SU-DHL-6 (cell line): Measurements from ENCODE around the gene FAM210A.

Experiments used
- H2AFZ ChIP-seq: fragments of 200-600 bp; sonication (generic); 2 replicates; pipeline ENCODE4 v1.6.1; 2014; ENCODE audit warnings: low read depth, mild to moderate bottlenecking, moderate library complexity, mixed read lengths, antibody characterized with exemption, low read length; ENCODE audit not compliant: severe bottlenecking
- H3F3A ChIP-seq: fragments of 200-600 bp; shearing (Covaris generic); 2 replicates; pipeline ENCODE4 v1.6.0; 2016; ENCODE audit warnings: antibody characterized with exemption, mild to moderate bottlenecking; ENCODE audit not compliant: insufficient read depth
- H3K27ac ChIP-seq: fragments of 200-600 bp; sonication (generic); 2 replicates; pipeline ENCODE4 v1.5.1; 2016; ENCODE audit warnings: low read depth, mild to moderate bottlenecking, low read length, moderate library complexity, mixed read lengths
- H3K27me3 ChIP-seq: fragments of 200-600 bp; sonication (generic), shearing (Covaris generic); 2 replicates; pipeline ENCODE4 v1.6.0; 2014; ENCODE audit warnings: mild to moderate bottlenecking, low read length
- H3K36me3 ChIP-seq: fragments of 200-600 bp; sonication (generic); 2 replicates; pipeline ENCODE4 v1.6.1; 2014; ENCODE audit warnings: mild to moderate bottlenecking, low read length, mixed read lengths
- H3K4me2 ChIP-seq: fragments of 300-600, 200-600 bp; shearing (Covaris generic), sonication (generic); 2 replicates; pipeline ENCODE4 v1.6.0; 2014; ENCODE audit warnings: low read length, low read depth, mild to moderate bottlenecking; ENCODE audit not compliant: poor library complexity, severe bottlenecking
- H3K4me3 ChIP-seq: fragments of 200-600 bp; sonication (generic); 2 replicates; pipeline ENCODE4 v1.5.1; 2014; ENCODE audit warnings: antibody characterized with exemption, low read length, mild to moderate bottlenecking, mixed read lengths; ENCODE audit not compliant: insufficient read depth, poor library complexity, severe bottlenecking
- H3K79me2 ChIP-seq: fragments of 200-600 bp; sonication (generic); 2 replicates; pipeline ENCODE4 v1.6.1; 2014; ENCODE audit warnings: mild to moderate bottlenecking, low read length, moderate library complexity; ENCODE audit not compliant: insufficient read depth
- H3K9ac ChIP-seq: fragments of 200-600 bp; sonication (generic); 2 replicates; pipeline ENCODE4 v1.7.0; 2014; ENCODE audit warnings: mild to moderate bottlenecking, low read length
- H3K9me2 ChIP-seq: fragments of 200-600 bp; sonication (generic); replicated peaks from 2 replicates; pipeline ENCODE4 v1.6.1; 2014; ENCODE audit warnings: low read length; ENCODE audit not compliant: insufficient read depth
- H3K9me3 ChIP-seq: fragments of 200-600 bp; sonication (generic); 2 replicates; pipeline ENCODE4 v1.6.1; 2014; ENCODE audit warnings: low read length, mixed read lengths; ENCODE audit not compliant: insufficient read depth
- H4K20me1 ChIP-seq: fragments of 200-600 bp; sonication (generic); 2 replicates; pipeline ENCODE4 v1.6.1; 2014; ENCODE audit warnings: low read depth, mild to moderate bottlenecking, antibody characterized with exemption, low read length, moderate library complexity, mixed read lengths
- EZH2phosphoT487 ChIP-seq: fragments of 200-600 bp; sonication (generic), shearing (Covaris generic); conservative IDR thresholded peaks from 2 replicates; pipeline ENCODE4 v1.6.1; 2018; ENCODE audit warnings: mild to moderate bottlenecking, antibody characterized with exemption, low read length, moderate library complexity, mixed read lengths
- TF ChIP-seq, protein P1 (sequence below): fragments of 200-600 bp; sonication (generic); IDR thresholded peaks from one replicate; pipeline ENCODE4 v1.5.1; 2017; ENCODE audit warnings: antibody characterized with exemption, mild to moderate bottlenecking, low read length, moderate library complexity; ENCODE audit not compliant: insufficient read depth, poor library complexity, severe bottlenecking

FAM210A gene

DNA sequence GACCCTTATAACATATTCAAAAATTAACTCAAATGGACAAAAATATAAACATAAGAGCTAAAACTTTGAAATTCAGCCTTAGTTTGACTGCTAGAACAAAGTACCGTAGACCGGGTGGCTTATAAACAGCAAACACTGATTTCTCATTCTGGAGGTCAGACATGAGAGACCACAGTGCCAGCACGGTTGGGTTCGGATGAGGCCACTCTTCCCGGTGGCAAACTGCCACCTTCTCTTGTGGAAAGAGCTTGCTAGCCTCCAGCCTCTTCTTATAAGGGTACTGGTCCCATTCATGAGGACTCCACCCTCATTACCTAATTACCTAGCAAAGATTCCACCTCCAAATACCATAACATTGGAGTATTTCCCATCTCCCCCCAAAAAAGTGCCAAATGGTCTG lies 91.3 kb downstream of the FAM210A start:
- Histone ChIP-seq H3K36me3 (no peaks in the 10 kb centered on the region), H2AFZ (no peak overlapping the region), H3K79me2 (no peaks in the 10 kb centered on the region), H3K9ac (no peak overlapping the region), H3K9me2 (no peaks in the 10 kb centered on the region), H3K27me3 (no peaks in the 10 kb centered on the region), H3K27ac (no peak overlapping the region), H3F3A (no peaks in the 10 kb centered on the region), H3K4me3 (no peak overlapping the region), H4K20me1 (no peaks in the 10 kb centered on the region), H3K4me2 (no peak overlapping the region), H3K9me3 (peaks cover 13% of the 10 kb centered on the region; the same call in 1 of the 2 replicates)
- TF ChIP-seq, protein P1, sequence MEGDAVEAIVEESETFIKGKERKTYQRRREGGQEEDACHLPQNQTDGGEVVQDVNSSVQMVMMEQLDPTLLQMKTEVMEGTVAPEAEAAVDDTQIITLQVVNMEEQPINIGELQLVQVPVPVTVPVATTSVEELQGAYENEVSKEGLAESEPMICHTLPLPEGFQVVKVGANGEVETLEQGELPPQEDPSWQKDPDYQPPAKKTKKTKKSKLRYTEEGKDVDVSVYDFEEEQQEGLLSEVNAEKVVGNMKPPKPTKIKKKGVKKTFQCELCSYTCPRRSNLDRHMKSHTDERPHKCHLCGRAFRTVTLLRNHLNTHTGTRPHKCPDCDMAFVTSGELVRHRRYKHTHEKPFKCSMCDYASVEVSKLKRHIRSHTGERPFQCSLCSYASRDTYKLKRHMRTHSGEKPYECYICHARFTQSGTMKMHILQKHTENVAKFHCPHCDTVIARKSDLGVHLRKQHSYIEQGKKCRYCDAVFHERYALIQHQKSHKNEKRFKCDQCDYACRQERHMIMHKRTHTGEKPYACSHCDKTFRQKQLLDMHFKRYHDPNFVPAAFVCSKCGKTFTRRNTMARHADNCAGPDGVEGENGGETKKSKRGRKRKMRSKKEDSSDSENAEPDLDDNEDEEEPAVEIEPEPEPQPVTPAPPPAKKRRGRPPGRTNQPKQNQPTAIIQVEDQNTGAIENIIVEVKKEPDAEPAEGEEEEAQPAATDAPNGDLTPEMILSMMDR = no peak
- no peak for TF ChIP-seq EZH2phosphoT487

DNA sequence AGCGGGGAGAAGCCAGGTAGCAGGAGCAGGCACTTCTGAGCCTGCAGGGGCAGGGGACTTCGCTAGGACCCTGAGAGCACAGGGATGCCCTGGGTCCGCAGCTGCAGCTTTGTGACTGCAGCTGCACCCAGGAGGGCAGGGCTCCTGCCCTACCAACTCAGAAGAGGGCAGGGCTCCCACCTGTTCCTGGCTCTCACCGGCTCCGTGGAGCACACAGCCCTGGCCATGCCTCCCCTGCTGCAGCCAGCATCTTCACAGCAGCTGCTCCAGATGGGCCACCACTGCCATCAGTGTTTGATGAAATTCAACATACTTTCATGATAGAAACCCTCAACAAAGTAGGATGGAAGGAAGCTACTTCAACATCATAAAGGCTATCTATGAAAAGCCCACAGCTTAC lies 92.7 kb downstream of the FAM210A start:
- no peak for TF ChIP-seq EZH2phosphoT487
- TF ChIP-seq, protein P1 = no peak
- H3K9me2 ChIP-seq = no peaks in the 10 kb centered on the region
- peaks cover 13% of the 10 kb centered on the region; the same call in 1 of the 2 replicates for H3K9me3 ChIP-seq
- H2AFZ ChIP-seq = no peak overlapping the region
- no peaks in the 10 kb centered on the region for H3K36me3 ChIP-seq
- no peak overlapping the region for H3K9ac ChIP-seq
- no peak overlapping the region for H3K4me2 ChIP-seq
- no peaks in the 10 kb centered on the region for H3K79me2 ChIP-seq
- H3F3A ChIP-seq = peaks cover 4% of the 10 kb centered on the region; the same call in 1 of the 2 replicates
- no peak overlapping the region for H3K27ac ChIP-seq
- H3K27me3 ChIP-seq = no peaks in the 10 kb centered on the region
- no peak overlapping the region for H3K4me3 ChIP-seq
- no peaks in the 10 kb centered on the region for H4K20me1 ChIP-seq

DNA sequence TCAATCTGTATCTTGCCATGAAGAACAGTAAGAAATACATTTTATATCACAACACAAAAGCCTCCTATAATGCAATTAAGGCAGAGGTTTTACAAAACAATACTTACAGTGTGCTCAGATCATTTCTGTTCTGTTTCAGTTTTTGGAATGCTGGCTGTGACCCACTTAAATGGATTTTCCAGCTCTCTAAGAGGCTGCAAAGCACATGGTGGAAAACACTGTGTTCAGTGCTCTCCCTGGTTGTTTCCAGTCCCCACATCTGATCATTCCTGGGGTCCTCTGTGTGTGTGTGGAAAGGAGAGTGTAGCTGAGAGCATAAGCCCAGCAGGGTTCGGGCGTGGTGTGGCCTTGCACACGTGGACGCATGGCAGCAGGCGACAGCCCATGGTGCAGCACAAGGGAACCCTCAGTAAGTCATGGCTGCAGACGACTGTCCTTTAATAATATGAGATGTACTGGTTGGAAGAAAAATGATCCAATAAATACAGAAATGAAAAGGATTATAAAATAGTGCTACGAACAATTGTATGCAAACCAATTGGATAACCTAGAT lies 95.6 kb downstream of the FAM210A start:
- no peaks in the 10 kb centered on the region for H3K9me2 ChIP-seq
- no peaks in the 10 kb centered on the region for H3K27me3 ChIP-seq
- H3K4me2 ChIP-seq = no peak overlapping the region
- H4K20me1 ChIP-seq = no peaks in the 10 kb centered on the region
- H3K27ac ChIP-seq = no peak overlapping the region
- no peaks in the 10 kb centered on the region for H3K79me2 ChIP-seq
- no peak overlapping the region for H3K4me3 ChIP-seq
- H3F3A ChIP-seq = peaks cover 4% of the 10 kb centered on the region; the same call in 1 of the 2 replicates
- no peak overlapping the region for H2AFZ ChIP-seq
- H3K36me3 ChIP-seq = no peaks in the 10 kb centered on the region
- no peak overlapping the region for H3K9ac ChIP-seq
- TF ChIP-seq, protein P1 = no peak
- H3K9me3 ChIP-seq = peaks cover 13% of the 10 kb centered on the region; the same call in 1 of the 2 replicates
